Left renal pelvis (tissue), 4 donors: Measurements from ENCODE around the gene ZNF544. TPM values are rescaled to one million over a fixed set of nuclear protein-coding genes. Genes with fewer than 3 reads are reported as not detected.
"Not testable (repeated sequence)": the region's sequence is repeated elsewhere in the genome, so short reads cannot be mapped to it uniquely, and the experiment has no call there.

Source experiments
- DNase-seq, 4 donors: peaks; one replicate each; pipeline ENCODE4 v3.0.0-alpha.2; 2013; ENCODE audit warnings: low read depth in 4 of 4, low spot score in 3 of 4
- polyA plus RNA-seq, 4 donors: library from polyadenylated mRNA; unstranded; fragments of 120-200 nt; gene quantifications; one replicate each; pipeline ENCODE4 v1.2.1, GENCODE V29; 2013; ENCODE audit not compliant: insufficient read length in 4 of 4

The ZNF544 gene
- polyA plus RNA-seq, 4 donors, result 23.4 to 40.1 (median 34.6) TPM

DNA sequence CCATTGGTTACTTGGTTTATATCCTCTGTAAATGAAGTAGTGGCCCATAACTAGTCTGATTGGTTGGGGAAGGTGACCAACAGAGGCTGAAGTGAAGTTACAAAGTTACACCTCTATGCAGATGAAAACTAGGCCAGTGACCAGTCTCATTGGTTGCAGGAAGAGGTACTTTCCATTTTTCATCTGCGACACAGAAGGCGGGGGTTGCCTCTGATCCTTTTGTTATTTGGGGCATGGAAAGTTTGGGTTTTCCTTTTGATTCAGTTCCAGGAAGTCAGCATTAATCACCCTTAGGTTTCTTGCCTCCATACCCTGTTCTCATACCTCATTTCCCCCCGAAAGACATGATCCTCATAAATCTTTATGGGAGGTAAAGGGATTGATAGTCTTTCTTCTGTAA, 20.2 kb downstream of the ZNF544 start:
- no peak for DNase-seq

DNA sequence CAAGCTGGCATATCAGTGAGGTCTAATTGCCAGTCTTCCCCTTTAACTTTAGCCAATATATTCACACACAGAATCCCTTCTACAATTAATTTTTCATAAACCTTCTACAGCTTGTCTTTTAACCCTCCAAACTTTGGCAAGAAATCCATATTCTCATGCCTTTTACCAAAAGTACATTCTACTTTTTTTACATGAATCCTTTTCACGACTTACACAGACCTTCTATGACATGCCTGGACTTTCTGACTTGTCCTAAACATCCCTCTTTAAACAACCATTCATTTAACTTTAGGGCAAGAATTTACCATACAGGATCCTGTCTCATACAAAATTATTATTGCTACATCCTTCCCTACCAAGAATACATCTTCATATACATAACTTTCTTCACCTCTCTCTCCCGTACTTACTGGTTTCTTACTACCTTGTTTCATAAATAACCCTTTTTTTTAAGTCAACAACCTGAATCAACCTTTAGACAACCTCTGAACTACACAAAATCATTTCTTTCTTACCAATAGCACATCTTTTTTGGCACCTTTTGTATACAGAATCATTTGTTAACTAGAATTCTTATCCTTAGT, 23.5 kb downstream of the ZNF544 start:
- no peak for DNase-seq

DNA sequence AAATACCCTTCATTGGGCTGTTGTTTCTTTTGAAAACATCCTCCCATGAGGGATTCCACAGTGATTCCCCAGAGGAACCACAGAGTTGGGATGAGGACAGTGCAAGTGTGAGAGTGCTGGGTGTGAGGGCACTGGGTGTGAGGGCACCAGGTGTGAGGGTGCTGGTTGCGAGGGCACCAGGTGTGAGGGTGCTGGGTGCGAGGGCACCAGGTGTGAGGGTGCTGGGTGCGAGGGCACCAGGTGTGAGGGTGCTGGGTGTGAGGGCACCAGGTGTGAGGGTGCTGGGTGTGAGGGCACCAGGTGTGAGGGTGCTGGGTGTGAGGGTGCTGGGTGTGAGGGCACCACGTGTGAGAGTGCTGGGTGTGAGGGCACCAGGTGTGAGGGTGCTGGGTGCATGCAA, 29.5 kb downstream of the ZNF544 start:
- DNase-seq, result not testable (repeated sequence)

DNA sequence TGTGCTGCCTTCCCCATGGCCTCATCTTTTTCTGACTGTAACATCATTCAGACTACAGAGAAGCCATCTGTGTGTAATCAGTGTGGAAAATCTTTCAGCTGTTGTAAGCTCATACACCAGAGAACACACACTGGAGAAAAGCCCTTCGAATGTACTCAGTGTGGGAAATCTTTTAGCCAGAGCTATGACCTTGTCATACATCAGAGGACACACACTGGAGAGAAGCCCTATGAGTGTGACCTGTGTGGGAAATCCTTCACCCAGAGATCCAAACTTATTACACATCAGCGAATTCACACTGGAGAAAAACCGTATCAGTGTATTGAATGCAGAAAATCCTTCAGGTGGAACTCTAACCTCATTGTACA, 32.9 kb downstream of the ZNF544 start:
- DNase-seq, result no peak

DNA sequence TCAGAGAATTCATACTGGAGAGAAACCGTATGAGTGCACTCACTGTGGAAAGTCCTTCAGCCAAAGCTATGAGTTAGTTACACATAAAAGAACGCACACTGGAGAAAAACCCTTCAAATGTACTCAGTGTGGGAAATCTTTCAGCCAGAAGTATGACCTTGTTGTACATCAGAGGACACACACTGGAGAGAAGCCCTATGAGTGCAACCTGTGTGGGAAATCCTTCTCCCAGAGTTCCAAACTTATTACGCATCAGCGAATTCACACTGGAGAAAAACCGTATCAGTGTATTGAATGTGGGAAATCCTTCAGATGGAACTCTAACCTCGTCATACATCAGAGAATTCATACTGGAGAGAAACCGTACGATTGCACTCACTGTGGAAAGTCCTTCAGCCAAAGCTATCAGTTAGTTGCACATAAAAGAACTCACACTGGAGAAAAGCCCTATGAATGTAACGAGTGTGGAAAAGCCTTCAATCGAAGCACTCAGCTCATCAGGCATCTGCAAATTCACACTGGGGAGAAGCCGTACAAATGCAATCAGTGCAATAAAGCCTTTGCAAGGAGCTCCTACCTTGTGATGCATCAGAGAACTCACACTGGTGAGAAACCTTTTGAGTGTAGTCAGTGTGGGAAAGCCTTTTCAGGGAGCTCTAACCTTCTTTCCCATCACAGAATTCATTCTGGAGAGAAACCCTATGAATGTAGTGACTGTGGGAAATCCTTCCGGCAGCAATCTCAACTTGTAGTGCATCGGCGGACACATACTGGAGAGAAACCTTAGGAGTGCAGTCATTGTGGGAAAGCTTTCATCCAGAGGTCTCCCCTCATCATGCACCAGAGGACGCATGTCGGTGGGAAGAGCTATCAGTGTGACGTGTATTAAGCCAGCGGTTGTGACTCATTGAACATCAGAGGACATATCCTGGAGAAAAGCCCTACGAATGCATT, 33.5 kb downstream of the ZNF544 start:
- no peak for DNase-seq

DNA sequence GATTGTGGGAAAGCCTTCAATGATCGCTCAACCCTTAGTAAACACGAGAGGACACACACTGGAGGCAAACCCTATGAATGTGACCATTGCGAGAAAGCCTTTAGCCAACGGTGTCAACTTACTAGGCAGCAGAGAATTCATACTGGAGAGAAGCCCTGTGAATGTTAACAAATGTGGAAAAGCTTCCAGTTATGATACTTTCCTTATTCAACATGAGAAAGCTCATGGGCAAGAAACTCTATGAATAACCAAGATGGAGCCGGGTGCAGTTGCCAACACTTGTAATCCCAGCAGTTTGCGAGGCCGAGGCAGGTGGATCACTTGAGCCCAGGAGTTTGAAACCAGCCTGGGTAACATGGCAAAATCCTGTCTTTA, 34.2 kb downstream of the ZNF544 start:
- DNase-seq, result no peak

DNA sequence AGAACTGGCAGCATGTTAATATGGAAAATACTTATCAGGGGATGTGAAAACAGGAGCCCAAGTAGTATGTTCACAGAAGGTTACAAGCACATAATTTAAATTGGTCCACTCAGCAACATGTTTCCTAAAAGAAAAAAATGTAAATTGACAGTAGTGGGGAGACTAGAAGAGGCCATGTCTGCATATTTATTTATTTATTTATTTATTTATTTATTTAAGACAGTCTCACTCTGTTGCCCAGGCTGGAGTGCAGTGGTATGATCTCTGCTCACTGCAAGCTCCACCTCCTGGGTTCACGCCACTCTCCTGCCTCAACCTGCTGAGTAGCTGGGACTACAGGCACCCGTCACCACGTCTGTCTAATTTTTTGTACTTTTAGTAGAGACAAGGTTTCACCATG, 36.4 kb downstream of the ZNF544 start:
- no peak for DNase-seq

DNA sequence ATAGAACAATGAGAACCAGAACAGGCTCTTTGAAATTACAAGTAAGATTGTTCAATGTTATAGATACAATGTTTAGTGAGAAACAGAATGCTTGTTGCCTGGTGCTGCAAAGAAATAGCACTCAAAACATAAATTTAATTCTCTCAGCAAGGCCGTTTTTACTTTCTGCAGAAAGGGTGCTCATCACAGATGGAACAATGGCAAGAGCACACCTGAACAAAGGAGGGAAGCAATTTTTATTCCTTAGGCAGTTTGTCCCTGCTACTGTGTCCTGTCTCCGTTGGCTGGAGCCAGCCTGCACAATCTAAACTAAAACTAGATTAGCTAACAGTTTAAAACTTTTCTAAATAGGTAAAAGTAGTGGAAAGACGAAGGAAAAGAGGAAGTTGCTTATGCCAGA, 39.6 kb downstream of the ZNF544 start:
- DNase-seq, result no peak

DNA sequence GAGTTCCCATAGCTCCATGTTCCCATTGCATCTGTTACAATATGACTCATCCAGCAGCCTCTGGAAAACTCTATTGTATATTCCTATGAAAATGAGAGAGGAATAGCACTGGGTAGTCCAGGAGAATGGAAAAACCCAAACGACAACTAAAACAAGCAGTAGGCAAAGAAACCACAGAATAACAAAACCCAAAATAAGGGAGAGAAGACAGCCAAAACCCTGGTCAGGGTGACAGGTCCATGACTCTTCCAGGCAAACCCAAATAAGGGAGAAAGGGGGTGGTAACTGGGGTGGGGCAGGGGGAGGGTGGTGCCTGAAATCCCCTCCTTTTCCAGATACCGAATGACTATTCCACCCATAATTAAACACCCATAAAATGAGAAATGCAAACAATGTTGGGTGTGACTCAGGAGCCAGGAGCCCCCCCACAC, 46.1 kb downstream of the ZNF544 start:
- DNase-seq, result no peak

DNA sequence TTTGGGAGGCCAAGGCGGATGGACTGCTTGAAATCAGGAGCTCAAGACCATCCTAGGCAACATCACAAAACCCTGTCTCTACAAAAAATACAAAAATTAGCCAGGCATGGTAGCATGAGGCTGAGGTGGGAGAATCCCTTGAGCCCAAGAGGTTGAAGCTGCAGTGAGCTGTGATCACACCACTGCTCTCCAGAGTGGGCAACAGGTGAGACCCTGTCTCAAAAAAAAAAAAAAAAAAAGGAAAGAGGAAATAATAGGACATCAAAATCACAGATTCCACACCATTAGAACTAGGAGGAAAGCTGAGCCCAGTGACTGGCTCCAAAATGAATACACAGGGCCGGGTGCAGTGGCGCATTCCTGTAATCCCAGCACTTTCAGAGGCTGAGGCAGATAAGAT, 46.9 kb downstream of the ZNF544 start:
- DNase-seq, result no peak

DNA sequence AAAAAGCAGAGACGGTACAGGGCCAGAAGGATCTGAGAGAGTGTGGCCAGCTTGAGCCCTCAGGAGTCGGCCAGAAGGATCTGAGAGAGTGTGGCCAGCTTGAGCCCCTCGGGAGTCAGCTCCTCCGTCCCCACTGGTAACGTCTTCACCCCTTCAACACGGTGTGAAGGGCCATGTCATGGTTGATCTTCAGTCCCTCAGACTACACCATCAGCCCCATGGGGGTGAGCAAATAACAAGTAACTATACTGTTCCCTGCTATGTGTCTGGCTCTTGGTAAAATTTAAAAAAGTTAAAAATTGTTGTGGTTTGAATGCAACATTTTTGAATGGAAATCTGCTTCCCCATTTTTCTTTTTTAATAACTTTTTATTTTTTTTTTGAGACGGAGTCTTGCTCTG, 48.5 kb downstream of the ZNF544 start:
- no peak for DNase-seq

DNA sequence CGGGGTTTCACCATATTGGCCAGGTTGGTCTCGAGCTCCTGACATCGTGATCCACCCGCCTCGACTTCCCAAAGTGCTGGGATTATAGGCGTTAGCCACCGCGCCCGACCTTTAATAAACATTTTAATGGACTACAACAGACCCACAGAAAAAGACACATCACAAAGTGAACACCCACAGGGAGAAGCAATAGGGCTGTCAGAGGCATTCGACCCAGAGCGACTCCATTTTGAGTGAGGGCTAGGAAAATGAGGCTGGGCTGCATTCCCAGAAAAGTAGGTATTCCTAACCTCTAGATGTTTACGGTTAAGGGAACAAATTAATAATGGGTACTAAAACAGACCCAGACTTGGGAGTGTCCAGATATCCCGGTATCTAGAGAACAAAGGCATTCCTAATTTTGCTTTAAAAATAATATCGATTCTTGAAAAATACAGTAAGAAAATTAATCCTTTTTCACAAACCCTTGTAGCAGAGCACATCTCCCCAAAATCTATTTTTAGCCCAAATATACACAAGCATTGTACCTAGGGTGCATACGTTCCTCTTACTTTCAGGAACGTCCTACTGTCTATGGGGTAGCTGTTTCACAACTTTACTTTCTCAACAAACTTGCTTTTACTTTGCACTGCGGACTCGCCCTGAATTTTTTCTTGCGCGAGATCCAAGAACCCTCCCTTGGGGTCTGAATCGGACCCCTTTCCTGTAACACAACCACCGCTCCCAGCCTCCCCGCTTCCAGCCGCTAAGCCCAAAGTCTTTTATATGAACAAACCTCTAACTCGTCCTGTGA, 49.2 kb downstream of the ZNF544 start:
- DNase-seq, result no peak

DNA sequence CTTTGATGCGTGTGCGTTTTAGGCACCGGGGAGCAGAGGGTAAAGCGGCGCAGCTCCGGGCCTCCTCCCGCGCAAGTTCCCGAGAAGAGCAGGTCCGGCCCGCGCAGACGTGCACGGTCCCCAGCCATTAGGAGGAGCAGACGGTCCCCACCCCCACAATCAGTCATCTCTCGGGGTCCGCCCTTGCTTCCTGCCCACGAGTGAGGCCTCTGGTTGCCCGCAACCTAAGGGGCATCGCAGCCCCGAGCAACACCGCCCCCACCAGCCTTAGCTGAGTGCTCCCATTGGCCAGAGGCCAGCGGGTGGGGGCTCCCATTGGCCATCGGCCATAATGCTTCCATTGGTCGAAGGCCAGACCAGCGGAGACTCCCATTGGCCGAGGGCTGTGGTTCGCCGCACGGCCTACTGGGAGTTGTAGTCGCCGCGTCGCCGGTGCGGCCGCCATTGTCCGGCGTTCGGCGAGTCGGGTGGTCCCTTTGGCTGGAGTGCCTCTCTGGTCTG, 49.9 kb downstream of the ZNF544 start, which contains the start of gene ZNF8:
Gene ZNF8, plus strand, starts transcription at position 415 of the 501 bp plus-strand sequence. CDS start 127 bp downstream, outside the sequence.
- DNase-seq, result peak; percentile 96 to 98 (median 96)

DNA sequence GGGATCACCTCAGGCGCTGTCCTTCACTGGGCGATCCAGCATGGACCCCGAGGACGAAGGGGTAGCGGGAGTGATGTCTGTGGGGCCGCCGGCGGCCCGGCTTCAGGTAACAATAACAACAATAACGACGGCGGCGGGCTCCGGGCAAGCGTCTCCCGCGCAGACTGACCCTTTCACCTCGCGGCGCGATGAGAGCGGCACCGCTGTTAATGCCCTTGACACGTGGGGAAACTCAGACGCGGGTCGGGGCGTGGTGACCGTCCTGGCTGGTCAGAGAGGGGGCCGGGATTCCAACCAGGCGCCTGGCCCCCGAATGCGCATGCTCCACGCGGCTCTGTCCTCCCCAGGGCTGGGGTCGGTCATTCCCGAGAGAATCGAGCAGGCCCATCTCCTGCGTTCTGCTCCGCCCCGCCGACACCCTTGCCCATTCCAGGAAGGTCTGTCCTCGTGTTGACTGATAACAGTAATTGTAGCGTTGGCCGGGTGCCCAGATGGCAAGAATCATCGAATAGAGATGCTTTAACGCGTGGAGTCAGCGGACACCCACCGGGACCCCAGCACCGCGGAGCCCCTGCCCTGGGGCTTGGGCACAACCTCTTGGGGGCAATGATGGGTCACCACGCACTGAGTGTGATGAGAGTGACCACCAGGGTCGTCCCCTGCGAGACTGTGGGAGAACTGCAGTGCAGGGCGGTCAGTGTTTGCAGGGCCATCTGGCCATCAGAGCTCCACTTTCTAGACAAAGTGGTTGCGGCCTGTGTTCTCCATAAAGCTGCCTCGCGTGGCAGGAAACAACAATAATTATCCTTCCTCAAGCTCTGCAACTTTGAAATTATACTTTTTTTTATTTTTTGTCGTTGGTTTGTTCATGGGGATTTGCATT, 50.6 kb downstream of the ZNF544 start:
- peak; percentile 27 to 42 (median 38) for DNase-seq

DNA sequence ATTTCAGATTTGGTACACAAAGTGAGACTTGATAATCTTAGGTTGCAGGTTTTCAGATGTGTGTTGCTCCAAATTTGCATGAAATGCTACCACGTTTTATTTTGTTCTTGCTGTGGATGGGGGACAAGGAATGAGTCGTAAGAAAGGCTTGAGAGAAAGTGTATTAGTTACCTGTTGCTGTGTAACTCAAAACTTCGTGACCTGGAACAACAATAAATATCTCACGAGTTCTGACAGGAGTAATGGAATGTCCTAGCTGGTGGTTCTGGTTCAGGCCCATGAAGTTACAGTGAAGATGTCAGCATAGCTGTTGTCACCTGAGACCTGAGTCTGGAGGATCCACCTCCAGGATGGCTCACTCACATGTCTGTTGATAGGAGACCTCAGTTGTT, 51.2 kb downstream of the ZNF544 start:
- no peak for DNase-seq

DNA sequence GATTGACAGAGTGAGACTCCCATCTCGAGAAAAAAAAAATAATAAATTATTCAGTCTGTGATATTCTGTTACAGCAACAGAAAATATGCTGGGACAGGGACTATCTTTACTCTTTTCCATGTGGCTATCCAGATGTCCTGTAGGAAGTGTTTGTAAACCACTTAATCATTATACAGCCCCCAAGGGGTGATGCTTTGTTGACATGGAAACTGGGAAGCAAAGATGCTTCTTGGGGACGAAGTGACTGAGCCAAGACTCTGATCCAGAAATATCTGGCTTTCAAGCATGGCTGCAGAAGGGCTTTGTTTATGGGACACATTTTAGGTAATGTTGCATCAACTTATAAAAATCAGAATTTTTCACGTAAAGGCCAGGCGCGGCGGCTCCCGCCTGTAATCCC, 55.5 kb downstream of the ZNF544 start:
- DNase-seq, result no peak

DNA sequence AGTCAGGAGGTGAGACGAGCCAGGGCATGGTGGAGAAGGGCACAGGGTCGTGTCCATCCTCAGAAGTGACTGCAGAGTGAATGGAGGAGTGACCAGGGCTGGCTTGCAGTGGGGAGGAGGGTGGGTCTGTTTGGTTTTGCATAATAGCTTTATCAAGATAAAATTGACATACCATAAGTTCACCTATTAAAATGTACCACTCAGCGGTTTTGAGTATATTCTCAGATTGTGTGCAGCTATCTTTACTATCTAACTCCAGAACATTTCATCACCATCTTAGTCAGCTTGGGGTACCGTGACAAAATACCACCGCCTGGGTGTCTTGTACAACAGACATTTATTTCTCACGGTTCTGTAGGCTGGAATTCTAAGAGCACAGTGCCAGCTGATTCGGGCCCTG, 63.2 kb downstream of the ZNF544 start:
- DNase-seq, result no peak

DNA sequence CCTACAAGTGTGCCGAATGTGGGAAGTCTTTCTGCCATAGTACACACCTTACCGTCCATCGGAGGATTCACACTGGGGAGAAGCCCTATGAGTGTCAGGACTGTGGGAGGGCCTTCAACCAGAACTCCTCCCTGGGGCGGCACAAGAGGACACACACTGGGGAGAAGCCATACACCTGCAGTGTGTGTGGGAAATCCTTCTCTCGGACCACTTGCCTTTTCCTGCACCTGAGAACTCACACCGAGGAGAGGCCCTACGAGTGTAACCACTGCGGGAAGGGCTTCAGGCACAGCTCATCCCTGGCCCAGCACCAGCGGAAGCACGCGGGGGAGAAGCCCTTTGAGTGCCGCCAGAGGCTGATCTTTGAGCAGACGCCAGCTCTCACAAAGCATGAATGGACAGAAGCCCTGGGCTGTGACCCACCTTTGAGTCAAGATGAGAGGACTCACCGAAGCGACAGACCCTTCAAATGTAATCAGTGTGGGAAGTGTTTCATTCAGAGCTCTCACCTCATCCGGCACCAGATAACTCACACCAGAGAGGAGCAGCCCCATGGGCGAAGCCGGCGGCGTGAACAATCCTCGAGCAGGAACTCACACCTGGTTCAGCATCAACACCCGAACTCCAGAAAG, 66.1 kb downstream of the ZNF544 start:
- DNase-seq, result no peak

DNA sequence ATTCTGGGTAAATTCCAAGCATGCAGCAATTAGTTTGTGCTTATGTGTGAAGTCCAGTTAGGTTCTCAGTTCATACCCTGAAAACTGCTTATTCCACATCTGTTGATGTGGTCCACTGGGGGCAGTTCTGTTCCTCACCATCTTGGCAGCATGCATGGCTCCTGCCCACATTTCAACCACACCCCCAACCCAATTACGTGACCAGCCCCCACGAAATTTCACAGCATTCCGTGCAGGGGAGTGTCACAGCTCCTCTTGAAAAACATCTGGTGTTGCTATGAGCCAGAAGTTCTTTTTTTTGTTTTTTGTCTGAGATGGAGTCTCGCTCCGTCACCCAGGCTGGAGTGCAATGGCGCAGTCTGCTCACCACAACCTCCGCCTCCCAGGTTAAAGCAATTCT, 67.4 kb downstream of the ZNF544 start:
- no peak for DNase-seq

DNA sequence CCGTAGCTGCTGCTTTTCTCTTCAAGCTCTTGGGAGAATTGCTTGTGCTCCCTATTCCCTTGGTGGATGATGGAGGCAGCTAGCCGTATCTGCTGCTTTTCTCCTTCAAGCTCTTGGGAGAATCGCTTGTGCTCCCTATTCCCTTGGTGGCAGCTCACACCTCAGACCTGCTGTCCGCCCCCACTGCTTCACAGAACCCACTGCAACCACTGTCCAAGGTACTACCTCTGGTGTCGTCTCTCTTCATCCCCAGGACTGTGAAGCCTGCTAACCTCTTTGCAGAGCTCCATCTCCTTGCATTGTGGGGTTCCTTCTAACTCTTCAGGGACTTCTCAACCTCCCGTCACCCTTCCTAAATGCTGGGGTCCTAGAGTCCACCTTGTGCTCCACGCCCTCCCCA, 71.9 kb downstream of the ZNF544 start:
- DNase-seq, result no peak
